H1 (cell line): ENCODE measurements around the gene TMEM106C. TPM values are rescaled to one million over a fixed set of nuclear protein-coding genes. Genes with fewer than 3 reads are reported as not detected.

ENCODE experiments used
- CTCF ChIA-PET: fragments of 300-600 bp; sonication (Branson Sonifier 250); formaldehyde crosslinking; loops from one replicate; lab custom pipeline; 2021; ENCODE audit not compliant: partially characterized antibody; lab: Charles Lee
- POLR2A ChIA-PET: fragments of 300-600 bp; sonication (Branson Sonifier 250); formaldehyde crosslinking; loops from one replicate; lab custom pipeline; 2021; ENCODE audit warnings: inconsistent platforms; ENCODE audit not compliant: partially characterized antibody; lab: Charles Lee
- DNase-seq, 2 experiments: peaks; one replicate each; pipeline versions ENCODE4 v3.0.0 to v3.0.0-alpha.2; 2010 to 2022; ENCODE audit warnings: low spot score in 2 of 2, low read depth in 1 of 2, mixed read lengths in 1 of 2
- FAIRE-seq: peaks from 2 replicates; lab custom pipeline; 2011; peaks lifted over from hg19 to GRCh38; lab: Jason Lieb, UNC
- H2AFZ ChIP-seq: 2 replicates; pipeline ENCODE4 v1.8.1; 2012; ENCODE audit warnings: low read length, inconsistent platforms
- H2AK5ac ChIP-seq: 2 replicates; pipeline ENCODE4 v1.6.1; 2013; ENCODE audit warnings: low read depth, low read length
- H2BK120ac ChIP-seq: replicated peaks from 2 replicates; pipeline ENCODE3; 2013; ENCODE audit warnings: low read depth, low read length, inconsistent platforms
- H2BK12ac ChIP-seq: 2 replicates; pipeline ENCODE4 v1.6.1; 2013; ENCODE audit warnings: low read depth, low read length
- H2BK15ac ChIP-seq: 2 replicates; pipeline ENCODE4 v1.6.1; 2013; ENCODE audit warnings: low read length
- H2BK20ac ChIP-seq: 2 replicates; pipeline ENCODE4 v1.6.1; 2013; ENCODE audit warnings: low read length
- H2BK5ac ChIP-seq: 2 replicates; pipeline ENCODE4 v1.6.1; 2013; ENCODE audit warnings: low read depth, low read length
- H3K14ac ChIP-seq: 2 replicates; pipeline ENCODE4 v1.6.1; 2013; ENCODE audit warnings: inconsistent platforms; ENCODE audit not compliant: insufficient read length
- H3K18ac ChIP-seq: 2 replicates; pipeline ENCODE4 v1.6.1; 2013; ENCODE audit warnings: low read length; ENCODE audit errors: extremely low read depth
- H3K23ac ChIP-seq: 2 replicates; pipeline ENCODE4 v1.6.1; 2013; ENCODE audit warnings: inconsistent platforms; ENCODE audit not compliant: insufficient read length
- H3K23me2 ChIP-seq: 2 replicates; pipeline ENCODE4 v1.6.1; 2013; ENCODE audit warnings: low read depth, low read length
- H3K27ac ChIP-seq: 2 replicates; pipeline ENCODE4 v1.6.1; 2011; ENCODE audit warnings: low read depth, low read length, inconsistent platforms
- H3K27me3 ChIP-seq, 4 experiments: replicated peaks in 1 of 4; 1 replicate in 1 of 4; 2 replicates in 3 of 4; pipeline versions ENCODE4 v1.6.1 to v1.8.1; 2011 to 2013; ENCODE audit warnings: low read length in 3 of 4, mild to moderate bottlenecking in 3 of 4, inconsistent platforms in 2 of 4, mixed read lengths in 2 of 4, moderate library complexity in 1 of 4; ENCODE audit not compliant: control insufficient read depth in 3 of 4, insufficient read depth in 3 of 4; ENCODE audit errors: extremely low read depth in 1 of 4
- H3K36me3 ChIP-seq, 4 experiments: 2 replicates each; pipeline versions ENCODE4 v1.6.1 to v1.8.1; 2011 to 2013; ENCODE audit warnings: mild to moderate bottlenecking in 4 of 4, low read length in 3 of 4, moderate library complexity in 2 of 4, control low read depth in 1 of 4, inconsistent platforms in 1 of 4; ENCODE audit not compliant: insufficient read depth in 4 of 4, control insufficient read depth in 2 of 4
- H3K4ac ChIP-seq: replicated peaks from 2 replicates; pipeline ENCODE3; 2013; ENCODE audit warnings: low read length, low read depth, mixed read lengths, inconsistent platforms; ENCODE audit not compliant: insufficient read length
- H3K4me1 ChIP-seq, 4 experiments: replicated peaks in 1 of 4; 1 replicate in 1 of 4; 2 replicates in 3 of 4; pipeline versions ENCODE4 v1.6.1 to v1.8.1; 2011 to 2013; ENCODE audit warnings: low read length in 3 of 4, inconsistent platforms in 2 of 4, mixed read lengths in 1 of 4; ENCODE audit not compliant: insufficient read depth in 4 of 4, control insufficient read depth in 3 of 4
- H3K4me2 ChIP-seq, 2 experiments: 2 replicates each; pipeline versions ENCODE4 v1.6.1 to v1.8.1; 2011 to 2013; ENCODE audit warnings: low read depth in 2 of 2, low read length in 2 of 2, control low read depth in 1 of 2, inconsistent platforms in 1 of 2, mild to moderate bottlenecking in 1 of 2; ENCODE audit not compliant: insufficient read depth in 1 of 2
- H3K4me3 ChIP-seq, 4 experiments: fragments of 200-600, 300-600 bp in 1 of 4; sonication (generic), shearing (Covaris generic), sonication (Bioruptor Twin) in 1 of 4; 2 replicates each; pipeline versions ENCODE4 v1.5.1 to v1.8.1; 2011 to 2016; ENCODE audit warnings: low read length in 4 of 4, low read depth in 3 of 4, control low read depth in 2 of 4, inconsistent platforms in 2 of 4, mild to moderate bottlenecking in 2 of 4, mixed read lengths in 1 of 4, moderate library complexity in 1 of 4; ENCODE audit not compliant: insufficient read depth in 2 of 4; ENCODE audit errors: extremely low read depth in 1 of 4
- H3K56ac ChIP-seq: replicated peaks from 2 replicates; pipeline ENCODE3; 2013; ENCODE audit warnings: low read depth, mild to moderate bottlenecking, mixed read lengths, low read length, inconsistent platforms; ENCODE audit not compliant: insufficient read length
- H3K79me1 ChIP-seq: 2 replicates; pipeline ENCODE4 v1.6.1; 2013; ENCODE audit warnings: low read depth, low read length, control low read depth
- H3K79me2 ChIP-seq, 2 experiments: 2 replicates each; pipeline versions ENCODE4 v1.6.1 to v1.8.1; 2012 to 2013; ENCODE audit warnings: low read length in 2 of 2, mild to moderate bottlenecking in 2 of 2, inconsistent platforms in 1 of 2; ENCODE audit not compliant: insufficient read depth in 2 of 2, control insufficient read depth in 1 of 2
- H3K9ac ChIP-seq, 4 experiments: replicated peaks in 1 of 4; 1 replicate in 1 of 4; 2 replicates in 3 of 4; pipeline versions ENCODE4 v1.6.1 to v1.8.1; 2011 to 2013; ENCODE audit warnings: low read depth in 3 of 4, low read length in 3 of 4, control low read depth in 2 of 4, mild to moderate bottlenecking in 2 of 4, moderate library complexity in 2 of 4, inconsistent platforms in 1 of 4; ENCODE audit errors: extremely low read depth in 1 of 4
- H3K9me3 ChIP-seq, 2 experiments: 2 replicates each; pipeline versions ENCODE4 v1.6.1 to v1.8.1; 2012 to 2013; ENCODE audit warnings: mild to moderate bottlenecking in 2 of 2, moderate library complexity in 2 of 2, control low read depth in 1 of 2, inconsistent platforms in 1 of 2, low read depth in 1 of 2, low read length in 1 of 2, mixed read lengths in 1 of 2; ENCODE audit not compliant: insufficient read depth in 2 of 2
- H4K20me1 ChIP-seq, 2 experiments: replicated peaks in 1 of 2; 2 replicates each; pipeline versions ENCODE3 to v1.8.1; 2011 to 2013; ENCODE audit warnings: inconsistent platforms in 2 of 2, low read length in 2 of 2, mild to moderate bottlenecking in 1 of 2; ENCODE audit not compliant: insufficient read depth in 2 of 2, control insufficient read depth in 1 of 2
- H4K5ac ChIP-seq: 2 replicates; pipeline ENCODE4 v1.6.1; 2013; ENCODE audit warnings: low read length, low read depth, mixed read lengths, inconsistent platforms; ENCODE audit not compliant: insufficient read length
- H4K8ac ChIP-seq: 2 replicates; pipeline ENCODE4 v1.8.0; 2013; ENCODE audit warnings: mild to moderate bottlenecking, moderate library complexity, low read length, inconsistent platforms; ENCODE audit not compliant: insufficient read depth; ENCODE audit errors: extremely low read depth
- H4K91ac ChIP-seq: replicated peaks from 2 replicates; pipeline ENCODE3; 2013; ENCODE audit warnings: low read length, mixed read lengths, inconsistent platforms; ENCODE audit not compliant: insufficient read length
- KDM5A ChIP-seq: fragments of 200-600 bp; IDR thresholded peaks from 2 replicates; pipeline ENCODE4 v1.7.1; 2012; ENCODE audit warnings: mild to moderate bottlenecking, low read length, inconsistent platforms, mixed read lengths
- SIN3A ChIP-seq, 2 experiments: IDR thresholded peaks in 1 of 2; conservative IDR thresholded peaks in 1 of 2; 2 replicates each; pipeline ENCODE4 v1.6.1; 2011 to 2012; ENCODE audit warnings: low read length in 2 of 2, improper control_type of control experiment in 1 of 2, low read depth in 1 of 2, mild to moderate bottlenecking in 1 of 2
- YY1 ChIP-seq: IDR thresholded peaks from 2 replicates; pipeline ENCODE4 v1.6.1; 2011; ENCODE audit warnings: low read depth, mild to moderate bottlenecking, low read length
- WGBS, 2 experiments: shearing (Covaris generic) in 1 of 2; methylation state at CpG; one replicate each; pipeline versions ENCODE4 v1.1.6 to v1.1.7; 2013 to 2015; ENCODE audit warnings: low lambda C conversion rate in 2 of 2, mixed read lengths in 2 of 2, inconsistent platforms in 1 of 2, low coverage in 1 of 2, missing lambda C conversion rate in 1 of 2; ENCODE audit not compliant: insufficient replicate concordance in 2 of 2, insufficient coverage in 1 of 2, insufficient read length in 1 of 2; ENCODE audit errors: extremely low coverage in 1 of 2, missing lambda C conversion rate in 1 of 2; 5-methylcytosine and 5-hydroxymethylcytosine counted together
- polyA plus RNA-seq, 7 experiments: library from polyadenylated mRNA; depleted of rRNA in 3 of 7; stranded (reverse) in 5 of 7; unstranded in 2 of 7; fragments of >200 nt in 5 of 7; fragments of 200-250 nt in 2 of 7; gene quantifications; 1 replicate in 5 of 7; 2 replicates in 1 of 7; 4 replicates in 1 of 7; pipeline versions ENCODE4 v1.2.1 to v1.2.3, GENCODE V29; 2011 to 2013; ENCODE audit warnings: missing spikeins in 2 of 7, mixed read lengths in 2 of 7
- total RNA-seq: library from RNA; stranded (reverse); fragmentation: NEBNext Ultra II Directional; extraction: Animal tissue kit (Norgen Biotek cat#: 25700); gene quantifications from 2 replicates; pipeline ENCODE4 v1.2.1, GENCODE V29; 2021

The TMEM106C gene
- total and polyA plus RNA-seq, 2 of the 8 experiments (the other 6 are each of a cell fraction or from before 2014, with no cell fraction given), result 36.6 to 45.3 TPM

- DNase-seq, result no peak
- peaks cover 16% of the 10 kb centered on the region for H3K23me2 ChIP-seq
- H2BK5ac ChIP-seq, result no peak overlapping the region
- H3K4me3 ChIP-seq, result no peak overlapping the region
- POLR2A ChIA-PET, result interaction anchor here (1.4 kb wide), 1 partner anchor 11 kb away, joined by 3 read pairs; no protein-coding TSS in a partner anchor
- no peak overlapping the region for H2AK5ac ChIP-seq
- no peak overlapping the region for H3K4ac ChIP-seq
- no peak overlapping the region for H4K5ac ChIP-seq
- H3K9me3 ChIP-seq, result no peaks in the 10 kb centered on the region
- no peaks in the 10 kb centered on the region for H3K36me3 ChIP-seq
- H3K79me1 ChIP-seq, result no peaks in the 10 kb centered on the region; the same call in 1 of the 2 replicates
- H2BK120ac ChIP-seq, result no peak overlapping the region
- H4K20me1 ChIP-seq, result peaks cover 5 to 14% of the 10 kb centered on the region in 2 experiments
- CTCF ChIA-PET, result interaction anchor here (1.6 to 3.6 kb wide), 3 partner anchors 9 to 71 kb away, joined by 4 to 21 read pairs (median 7); no protein-coding TSS in a partner anchor
- no peak overlapping the region for H3K56ac ChIP-seq
- no peak overlapping the region for H3K14ac ChIP-seq
- no peak overlapping the region for H3K4me2 ChIP-seq
- no peak overlapping the region for H3K18ac ChIP-seq
- H3K9ac ChIP-seq, result no peak overlapping the region
- no peak overlapping the region for H2AFZ ChIP-seq
- H2BK12ac ChIP-seq, result no peak overlapping the region
- H3K4me1 ChIP-seq, result peaks cover 13 to 30% (median 18%) of the 10 kb centered on the region in 4 experiments
- WGBS, 2 experiments, result 79% methylated on average over 4 of the region's 4 CpGs; no CpG with 5 or more reads in 1 of the 2 experiments
- no peak for FAIRE-seq
- TF ChIP-seq YY1 (no peak), SIN3A (conservative IDR thresholded peaks at IDR 0.05 in 1 of 2, IDR thresholded peaks at IDR 0.05 in 1 of 2; ENCODE audit: low read depth in 1 of 2, low read length in 2 of 2) (no peak), KDM5A (no peak)
- no peaks in the 10 kb centered on the region for H3K79me2 ChIP-seq
- no peak overlapping the region for H2BK20ac ChIP-seq
- H3K27ac ChIP-seq, result no peak overlapping the region
- H3K23ac ChIP-seq, result no peak overlapping the region
- H2BK15ac ChIP-seq, result no peak overlapping the region
- H4K8ac ChIP-seq, result no peak overlapping the region
- H3K27me3 ChIP-seq, result peaks cover 87 to 100% (median 98%) of the 10 kb centered on the region in 4 experiments
- H4K91ac ChIP-seq, result no peak overlapping the region
Measured at GRCh38 chr12:48007206-48007605, 43.8 kb downstream of the TMEM106C start.
